Thymus (tissue), 11 donors: Measurements from ENCODE around the gene CCDC141. TPM values are rescaled to one million over a fixed set of nuclear protein-coding genes. Genes with fewer than 3 reads are reported as not detected.

Source experiments
- DNase-seq, 9 donors: peaks; one replicate each; pipeline ENCODE4 v3.0.0-alpha.2; 2013; ENCODE audit warnings: low spot score in 9 of 9, low read depth in 6 of 9, missing footprints in 1 of 9
- H3K27ac ChIP-seq, 2 donors: one replicate each; pipeline ENCODE4 v1.5.1; 2013; ENCODE audit warnings: control low read depth in 1 of 2, low read depth in 1 of 2, low read length in 1 of 2, mild to moderate bottlenecking in 1 of 2, moderate library complexity in 1 of 2
- H3K27me3 ChIP-seq, 2 donors: one replicate each; pipeline ENCODE4 v1.5.1; 2013; ENCODE audit warnings: low read length in 1 of 2; ENCODE audit not compliant: control insufficient read depth in 2 of 2, insufficient read depth in 1 of 2
- H3K36me3 ChIP-seq, 2 donors: one replicate each; pipeline ENCODE4 v1.5.1; 2013; ENCODE audit warnings: low read length in 1 of 2, mild to moderate bottlenecking in 1 of 2, moderate library complexity in 1 of 2; ENCODE audit not compliant: control insufficient read depth in 2 of 2, insufficient read depth in 2 of 2
- H3K4me1 ChIP-seq, 2 donors: one replicate each; pipeline ENCODE4 v1.5.1; 2013; ENCODE audit warnings: low read length in 2 of 2; ENCODE audit not compliant: control insufficient read depth in 2 of 2, insufficient read depth in 2 of 2
- H3K4me3 ChIP-seq, 2 donors: one replicate each; pipeline ENCODE4 v1.5.1; 2013; ENCODE audit warnings: low read length in 2 of 2, control low read depth in 1 of 2, mild to moderate bottlenecking in 1 of 2
- H3K9me3 ChIP-seq, 2 donors: one replicate each; pipeline ENCODE4 v1.5.1; 2013; ENCODE audit warnings: low read length in 1 of 2, mild to moderate bottlenecking in 1 of 2; ENCODE audit not compliant: control insufficient read depth in 2 of 2, insufficient read depth in 1 of 2
- WGBS: extraction: QIAGEN DNeasy Blood & Tissue Kit; methylation state at CpG from one replicate; pipeline ENCODE4 v1.1.7; 2013; 5-methylcytosine and 5-hydroxymethylcytosine counted together
- polyA plus RNA-seq: library from polyadenylated mRNA; stranded (reverse); fragments of 200-250 nt; gene quantifications from one replicate; pipeline ENCODE4 v1.2.3, GENCODE V29; 2013
- total RNA-seq: library from RNA; stranded (reverse); fragments of 120-200 nt; gene quantifications from one replicate; pipeline ENCODE4 v1.2.4, GENCODE V29; 2013
- donor health status: healthy.

The CCDC141 gene
- total and polyA plus RNA-seq, 2 donors, result 0.84 to 5.8 TPM

DNA sequence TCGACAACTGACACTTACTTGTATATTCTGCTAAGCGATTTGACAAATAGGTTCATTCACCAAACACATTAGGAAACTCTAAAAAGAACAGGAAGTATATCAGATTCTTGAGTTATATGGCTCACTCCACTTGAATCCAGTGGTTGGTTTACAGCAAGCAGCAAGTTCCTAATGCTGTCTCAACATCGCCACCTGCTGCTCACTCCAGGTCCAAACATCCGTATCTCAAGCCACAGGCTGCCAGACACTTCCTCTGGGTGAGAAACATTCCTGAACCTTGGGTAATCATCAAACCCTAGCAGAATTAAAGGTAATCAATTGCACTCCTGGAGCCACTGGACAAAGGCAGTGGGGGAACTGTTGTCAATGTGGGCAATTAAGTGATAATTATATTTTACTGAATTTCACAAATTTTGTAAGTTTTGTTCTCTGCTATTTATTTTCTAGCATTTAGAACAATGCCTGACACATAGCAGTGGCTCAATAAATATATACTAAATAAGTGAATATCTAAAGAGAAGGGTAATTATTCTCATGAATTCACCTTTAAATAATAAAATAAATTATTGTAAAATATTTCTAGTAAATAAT, 135.6 kb downstream of the CCDC141 start:
- H3K27ac ChIP-seq, result no peak overlapping the region
- DNase-seq, result peak; percentile 41 to 86 (median 66)
- no peak overlapping the region for H3K4me3 ChIP-seq
- H3K36me3 ChIP-seq, result no peaks in the 10 kb centered on the region
- no peaks in the 10 kb centered on the region for H3K4me1 ChIP-seq
- no peaks in the 10 kb centered on the region for H3K9me3 ChIP-seq
- 73% methylated on average over 4 of the region's 4 CpGs for WGBS
- H3K27me3 ChIP-seq, result no peaks in the 10 kb centered on the region

DNA sequence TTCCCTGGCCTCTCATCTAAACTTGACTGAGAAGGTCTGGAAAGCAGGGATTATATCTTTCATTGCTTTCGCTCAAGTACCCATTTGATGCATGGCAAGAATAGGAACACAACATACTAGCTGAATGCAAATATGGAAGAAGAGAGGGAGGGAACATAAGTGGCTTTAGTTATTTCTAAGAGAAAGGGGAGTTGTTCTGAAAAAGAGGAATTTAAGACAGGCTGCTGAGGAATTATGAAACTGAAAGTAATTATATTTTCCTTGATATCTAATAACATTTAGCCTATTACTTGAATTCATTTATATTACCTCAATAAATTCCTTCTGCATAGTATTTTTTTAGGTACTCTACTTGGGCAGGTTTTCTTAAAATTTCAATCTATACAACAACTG, 136.9 kb downstream of the CCDC141 start:
- Histone ChIP-seq H3K4me3 (no peak overlapping the region), H3K9me3 (no peaks in the 10 kb centered on the region), H3K27ac (no peak overlapping the region), H3K36me3 (no peaks in the 10 kb centered on the region), H3K27me3 (no peaks in the 10 kb centered on the region), H3K4me1 (no peaks in the 10 kb centered on the region)
- DNase-seq, result no peak
- WGBS, result 100% methylated on average over 1 of the region's 1 CpG

DNA sequence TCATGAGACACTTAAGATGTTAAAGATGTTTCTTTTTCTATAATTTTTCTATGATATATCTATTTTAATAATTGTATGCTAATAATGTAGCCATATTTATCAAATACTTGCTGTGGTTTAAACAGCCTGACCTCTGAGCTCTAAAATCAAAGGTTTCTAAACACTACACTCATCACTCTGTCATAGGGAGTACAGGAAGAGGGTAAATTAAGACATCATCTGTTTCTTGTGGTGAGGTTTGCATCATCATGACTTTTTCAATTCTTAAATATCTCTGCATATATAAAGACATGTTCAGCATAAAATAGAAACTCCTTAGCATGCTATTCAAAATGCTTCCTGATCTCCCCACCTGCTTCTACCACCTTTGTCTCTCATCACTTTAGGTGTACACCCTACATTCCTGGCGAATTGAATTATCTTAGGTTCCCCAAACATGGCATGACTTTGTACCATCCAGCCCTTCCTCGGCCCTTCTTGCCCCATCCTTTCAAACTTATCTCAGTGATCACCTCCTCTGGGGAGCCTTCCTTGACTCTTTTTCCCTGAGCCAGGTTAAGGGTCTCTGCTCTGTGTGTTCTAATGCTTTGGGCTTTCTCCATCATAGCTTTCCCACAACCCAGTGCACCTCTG, 137.4 kb downstream of the CCDC141 start:
- Histone ChIP-seq H3K27me3 (no peaks in the 10 kb centered on the region), H3K4me3 (no peak overlapping the region), H3K4me1 (no peaks in the 10 kb centered on the region), H3K36me3 (no peaks in the 10 kb centered on the region), H3K27ac (no peak overlapping the region), H3K9me3 (no peaks in the 10 kb centered on the region)
- DNase-seq, result no peak
- 97% methylated on average over 2 of the region's 2 CpGs for WGBS

DNA sequence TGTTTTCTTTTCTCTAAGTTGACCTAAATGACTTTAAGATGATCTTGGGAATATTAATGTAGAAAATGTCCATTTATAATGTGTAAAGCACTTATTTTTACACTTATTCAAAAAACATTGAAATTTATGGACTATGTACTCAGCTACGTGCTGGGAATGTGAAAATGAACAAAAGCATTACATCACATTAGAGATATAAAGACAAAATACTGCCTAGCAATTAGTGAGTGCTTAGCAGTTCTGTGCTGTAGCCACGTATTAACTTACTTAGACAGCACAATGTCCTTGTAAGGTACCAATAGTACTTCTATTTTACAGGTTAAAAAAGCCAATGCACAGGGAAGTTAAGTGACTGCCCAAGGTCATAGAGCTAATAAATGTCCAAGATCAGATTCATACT, 138.9 kb downstream of the CCDC141 start:
- Histone ChIP-seq H3K4me3 (no peak overlapping the region), H3K4me1 (no peaks in the 10 kb centered on the region), H3K9me3 (no peaks in the 10 kb centered on the region), H3K36me3 (no peaks in the 10 kb centered on the region), H3K27me3 (no peaks in the 10 kb centered on the region), H3K27ac (no peak overlapping the region)
- DNase-seq, result no peak
- WGBS, result 95% methylated on average over 2 of the region's 2 CpGs

DNA sequence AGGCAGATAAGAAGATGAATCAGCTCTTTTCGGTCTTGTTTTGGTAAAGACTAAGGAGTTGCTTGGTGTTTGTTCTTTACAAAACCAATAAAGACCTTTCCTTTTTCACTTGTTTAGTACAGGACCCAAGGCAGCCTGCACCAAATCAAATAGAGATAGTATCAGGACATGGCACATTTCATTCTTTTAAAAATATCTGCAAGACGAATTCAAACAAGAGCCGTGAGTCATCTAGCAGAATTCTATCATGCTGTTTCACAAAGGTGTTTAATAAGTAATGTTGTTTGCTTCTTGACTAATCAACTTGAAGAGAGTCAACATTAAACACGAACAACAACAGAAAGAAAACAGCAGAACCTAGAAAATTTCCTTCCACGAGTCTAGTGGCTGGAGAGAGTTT, 139.9 kb downstream of the CCDC141 start:
- Histone ChIP-seq H3K4me1 (no peaks in the 10 kb centered on the region), H3K4me3 (no peak overlapping the region), H3K9me3 (no peaks in the 10 kb centered on the region), H3K36me3 (no peaks in the 10 kb centered on the region), H3K27ac (no peak overlapping the region), H3K27me3 (no peaks in the 10 kb centered on the region)
- 94% methylated on average over 5 of the region's 5 CpGs for WGBS
- no peak for DNase-seq

DNA sequence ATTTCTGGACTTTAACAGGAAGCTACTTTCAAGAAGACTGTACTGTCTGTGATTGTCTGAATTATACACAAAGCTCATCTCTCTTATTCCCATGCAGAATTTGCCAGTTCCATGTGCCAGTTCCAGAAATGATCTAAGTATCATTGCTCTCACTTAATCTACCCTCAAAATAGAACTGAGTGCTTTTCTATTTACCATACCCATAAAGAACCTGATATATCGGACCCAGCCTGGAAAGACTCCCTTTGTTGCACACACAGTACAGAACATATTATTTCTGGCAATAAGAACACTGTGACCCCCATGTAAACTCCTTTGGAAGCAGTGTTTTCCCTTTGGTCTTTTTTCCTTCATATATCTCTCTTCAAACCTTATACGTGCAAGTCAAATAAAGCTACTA, 140.4 kb downstream of the CCDC141 start:
- WGBS, result over 99% methylated on average over 2 of the region's 2 CpGs
- H3K27me3 ChIP-seq, result no peaks in the 10 kb centered on the region
- H3K4me1 ChIP-seq, result no peaks in the 10 kb centered on the region
- no peaks in the 10 kb centered on the region for H3K9me3 ChIP-seq
- H3K36me3 ChIP-seq, result no peaks in the 10 kb centered on the region
- no peak for DNase-seq
- H3K4me3 ChIP-seq, result no peak overlapping the region
- H3K27ac ChIP-seq, result no peak overlapping the region

DNA sequence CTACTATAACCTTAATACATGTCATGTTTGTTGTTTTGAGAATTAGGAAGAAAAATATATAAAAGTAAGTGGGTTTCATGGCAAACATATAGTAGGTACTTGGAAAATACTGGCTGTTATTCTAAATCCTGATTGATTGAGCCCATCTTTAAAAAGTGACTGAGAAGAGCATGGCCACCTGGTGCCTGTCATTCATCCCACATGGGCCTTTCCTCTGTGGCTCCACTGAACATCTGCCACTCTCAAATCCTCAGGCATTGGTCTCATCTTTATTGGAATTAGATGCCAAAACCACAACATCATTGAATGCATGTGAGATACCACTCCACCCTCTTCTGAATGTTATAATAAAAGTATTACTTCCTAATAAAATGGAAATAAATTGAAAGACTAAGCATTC, 141.1 kb downstream of the CCDC141 start:
- no peak overlapping the region for H3K4me3 ChIP-seq
- no peaks in the 10 kb centered on the region for H3K4me1 ChIP-seq
- no peak overlapping the region for H3K27ac ChIP-seq
- H3K36me3 ChIP-seq, result no peaks in the 10 kb centered on the region
- H3K27me3 ChIP-seq, result no peaks in the 10 kb centered on the region
- H3K9me3 ChIP-seq, result no peaks in the 10 kb centered on the region
- no peak for DNase-seq

DNA sequence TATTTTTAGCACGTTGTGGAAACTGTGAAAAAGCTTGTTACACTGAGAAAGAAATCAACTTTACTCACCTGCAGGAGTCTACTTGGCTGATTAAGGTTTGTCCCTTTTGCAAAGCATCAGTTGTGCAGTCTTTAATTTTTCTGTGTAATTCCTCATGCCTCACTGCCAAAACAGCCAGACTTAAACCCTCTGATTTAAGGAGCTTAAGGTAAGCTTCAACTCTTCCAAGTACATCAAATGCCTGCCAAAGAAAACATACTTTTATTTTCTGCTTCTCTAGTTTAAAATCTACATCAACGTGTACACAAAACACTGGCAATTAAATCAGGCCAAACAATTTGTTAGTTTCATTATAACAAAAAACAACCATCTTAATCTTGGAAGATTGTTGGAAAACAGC, 144.7 kb downstream of the CCDC141 start:
- Histone ChIP-seq H3K4me3 (no peak overlapping the region), H3K9me3 (no peaks in the 10 kb centered on the region), H3K4me1 (no peaks in the 10 kb centered on the region), H3K36me3 (no peaks in the 10 kb centered on the region), H3K27ac (no peak overlapping the region), H3K27me3 (no peaks in the 10 kb centered on the region)
- DNase-seq, result no peak
- WGBS, result 92% methylated on average over 2 of the region's 2 CpGs

DNA sequence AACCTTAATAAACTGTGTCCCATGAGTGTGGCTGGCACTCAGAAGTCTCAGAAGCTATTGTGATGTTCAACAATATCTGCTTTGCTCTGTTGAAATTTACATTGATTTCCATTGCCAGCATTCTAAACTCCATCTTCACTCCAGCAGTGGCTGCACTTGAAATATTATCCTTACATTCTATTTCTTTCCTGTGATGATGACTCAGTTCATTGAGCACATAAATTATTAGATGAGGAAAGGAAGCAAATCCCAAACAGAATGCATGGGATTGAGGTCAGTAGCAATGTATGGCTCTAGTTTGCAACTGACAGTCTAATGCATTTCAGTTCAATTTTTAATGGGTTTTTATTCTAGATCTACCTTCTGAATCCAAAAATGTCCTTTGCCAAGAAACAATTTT, 150.3 kb downstream of the CCDC141 start:
- H3K36me3 ChIP-seq, result no peaks in the 10 kb centered on the region
- H3K4me3 ChIP-seq, result no peak overlapping the region
- H3K27me3 ChIP-seq, result no peaks in the 10 kb centered on the region
- H3K27ac ChIP-seq, result no peak overlapping the region
- no peaks in the 10 kb centered on the region for H3K9me3 ChIP-seq
- no peak for DNase-seq
- H3K4me1 ChIP-seq, result no peaks in the 10 kb centered on the region
